ENCODE data around the gene TRMT44.

Gene TRMT44

GRCh38 chr4:8505229-8505628 lies 64.7 kb downstream of the TRMT44 start:
- H3K4me2 ChIP-seq: no peak overlapping the region
- no peaks in the 10 kb centered on the region for H4K20me1 ChIP-seq (ENCODE audit: insufficient read depth)
- H3K79me2 ChIP-seq (ENCODE audit: insufficient read depth, low read depth): no peaks in the 10 kb centered on the region
- no peak overlapping the region for H3K4me3 ChIP-seq (IDR thresholded peaks at IDR 0.05; ENCODE audit: insufficient read depth, low read depth, low read length)
- H3K36me3 ChIP-seq (ENCODE audit: insufficient read depth): no peaks in the 10 kb centered on the region
- TF ChIP-seq CTCF (conservative IDR thresholded peaks at IDR 0.05; ENCODE audit: low read depth, low read length): no peak
- H3K27me3 ChIP-seq (ENCODE audit: insufficient read depth, low read depth): no peaks in the 10 kb centered on the region; the same call in 1 of the 2 replicates
- no peak overlapping the region for H3K9ac ChIP-seq
- H3K4me1 ChIP-seq (ENCODE audit: low read depth, poor library complexity, severe bottlenecking): no peaks in the 10 kb centered on the region
- no peak overlapping the region for H2AFZ ChIP-seq (ENCODE audit: low read depth)
- no peak overlapping the region for H3K27ac ChIP-seq

GRCh38 chr4:8506006-8506372 lies 65.4 kb downstream of the TRMT44 start:
- Histone ChIP-seq H4K20me1 (ENCODE audit: insufficient read depth) (no peaks in the 10 kb centered on the region), H3K4me3 (IDR thresholded peaks at IDR 0.05; ENCODE audit: insufficient read depth, low read depth, low read length) (no peak overlapping the region), H3K79me2 (ENCODE audit: insufficient read depth, low read depth) (no peaks in the 10 kb centered on the region), H3K4me2 (no peak overlapping the region), H3K27ac (no peak overlapping the region), H2AFZ (ENCODE audit: low read depth) (no peak overlapping the region), H3K9ac (no peak overlapping the region), H3K27me3 (ENCODE audit: insufficient read depth, low read depth) (no peaks in the 10 kb centered on the region; the same call in 1 of the 2 replicates), H3K4me1 (ENCODE audit: low read depth, poor library complexity, severe bottlenecking) (no peaks in the 10 kb centered on the region), H3K36me3 (ENCODE audit: insufficient read depth) (no peaks in the 10 kb centered on the region)
- no peak for TF ChIP-seq CTCF (conservative IDR thresholded peaks at IDR 0.05; ENCODE audit: low read depth, low read length)

- no peak overlapping the region for H3K4me2 ChIP-seq
- H3K27ac ChIP-seq: no peak overlapping the region
- H3K27me3 ChIP-seq (ENCODE audit: insufficient read depth, low read depth): no peaks in the 10 kb centered on the region; the same call in 1 of the 2 replicates
- H3K79me2 ChIP-seq (ENCODE audit: insufficient read depth, low read depth): no peaks in the 10 kb centered on the region
- no peak overlapping the region for H3K4me3 ChIP-seq (IDR thresholded peaks at IDR 0.05; ENCODE audit: insufficient read depth, low read depth, low read length)
- H4K20me1 ChIP-seq (ENCODE audit: insufficient read depth): no peaks in the 10 kb centered on the region
- no peaks in the 10 kb centered on the region for H3K4me1 ChIP-seq (ENCODE audit: low read depth, poor library complexity, severe bottlenecking)
- H3K36me3 ChIP-seq (ENCODE audit: insufficient read depth): no peaks in the 10 kb centered on the region
- no peak overlapping the region for H3K9ac ChIP-seq
- H2AFZ ChIP-seq (ENCODE audit: low read depth): no peak overlapping the region
- TF ChIP-seq CTCF (conservative IDR thresholded peaks at IDR 0.05; ENCODE audit: low read depth, low read length): no peak
Observed at GRCh38 chr4:8506373-8507195, 66.0 kb downstream of the TRMT44 start.

- H3K27me3 ChIP-seq (ENCODE audit: insufficient read depth, low read depth): no peaks in the 10 kb centered on the region; the same call in 1 of the 2 replicates
- H2AFZ ChIP-seq (ENCODE audit: low read depth): no peak overlapping the region
- H3K27ac ChIP-seq: no peak overlapping the region
- H3K4me3 ChIP-seq (IDR thresholded peaks at IDR 0.05; ENCODE audit: insufficient read depth, low read depth, low read length): no peak overlapping the region
- no peaks in the 10 kb centered on the region for H3K79me2 ChIP-seq (ENCODE audit: insufficient read depth, low read depth)
- H3K4me1 ChIP-seq (ENCODE audit: low read depth, poor library complexity, severe bottlenecking): no peaks in the 10 kb centered on the region
- no peaks in the 10 kb centered on the region for H4K20me1 ChIP-seq (ENCODE audit: insufficient read depth)
- no peak overlapping the region for H3K9ac ChIP-seq
- H3K4me2 ChIP-seq: no peak overlapping the region
- no peak for TF ChIP-seq CTCF (conservative IDR thresholded peaks at IDR 0.05; ENCODE audit: low read depth, low read length)
- no peaks in the 10 kb centered on the region for H3K36me3 ChIP-seq (ENCODE audit: insufficient read depth)
Observed at GRCh38 chr4:8507196-8507570, 66.6 kb downstream of the TRMT44 start.
